Vagina (tissue), 2 donors: Measurements from ENCODE around the gene ZNF586.

Experiments used
- POLR2AphosphoS5 ChIP-seq, 2 donors: sonication (generic); formaldehyde crosslinking; IDR thresholded peaks; one replicate each; pipeline ENCODE4 v1.9.0; 2017; ENCODE audit warnings: antibody characterized with exemption in 2 of 2, mild to moderate bottlenecking in 2 of 2, low read depth in 1 of 2; ENCODE audit not compliant: insufficient read depth in 1 of 2
- TF ChIP-seq, protein P1 (sequence below), 3 experiments: fragments of 450-650 bp in 2 of 3; fragments of 200-600 bp in 1 of 3; sonication (generic) in 1 of 3; IDR thresholded peaks; one replicate each; pipeline ENCODE4 v1.5.1; 2017 to 2019; ENCODE audit warnings: antibody characterized with exemption in 3 of 3, mild to moderate bottlenecking in 2 of 3, moderate library complexity in 2 of 3

DNA sequence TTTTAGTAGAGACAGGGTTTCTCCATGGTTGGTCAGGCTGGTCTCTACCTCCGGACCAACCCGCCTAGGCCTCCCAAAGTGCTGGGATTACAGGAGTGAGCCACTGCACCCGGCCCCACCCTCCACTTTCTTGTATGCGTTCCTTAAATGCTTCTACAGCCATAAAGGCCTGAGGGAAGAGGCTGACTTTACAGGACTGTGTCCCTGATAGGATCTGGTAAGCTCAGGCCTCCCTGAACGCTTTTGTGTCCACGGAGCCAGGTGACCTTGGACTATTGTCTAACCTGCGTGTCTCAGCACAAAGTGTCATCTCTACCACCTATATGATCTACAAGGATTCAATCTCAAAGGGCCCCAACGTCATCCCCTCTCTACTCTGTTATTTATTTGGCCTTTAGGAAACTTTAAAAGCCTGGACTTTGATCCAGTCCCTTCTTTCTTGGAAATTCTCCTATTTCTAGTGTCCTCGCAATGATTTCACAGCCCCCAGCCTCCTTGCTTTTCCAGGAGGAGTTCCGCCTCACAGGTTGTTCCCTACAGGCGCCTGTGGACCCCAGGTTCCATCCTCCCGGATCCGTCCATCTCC is 44.5 kb downstream of the ZNF586 start:
- TF ChIP-seq, protein P1, sequence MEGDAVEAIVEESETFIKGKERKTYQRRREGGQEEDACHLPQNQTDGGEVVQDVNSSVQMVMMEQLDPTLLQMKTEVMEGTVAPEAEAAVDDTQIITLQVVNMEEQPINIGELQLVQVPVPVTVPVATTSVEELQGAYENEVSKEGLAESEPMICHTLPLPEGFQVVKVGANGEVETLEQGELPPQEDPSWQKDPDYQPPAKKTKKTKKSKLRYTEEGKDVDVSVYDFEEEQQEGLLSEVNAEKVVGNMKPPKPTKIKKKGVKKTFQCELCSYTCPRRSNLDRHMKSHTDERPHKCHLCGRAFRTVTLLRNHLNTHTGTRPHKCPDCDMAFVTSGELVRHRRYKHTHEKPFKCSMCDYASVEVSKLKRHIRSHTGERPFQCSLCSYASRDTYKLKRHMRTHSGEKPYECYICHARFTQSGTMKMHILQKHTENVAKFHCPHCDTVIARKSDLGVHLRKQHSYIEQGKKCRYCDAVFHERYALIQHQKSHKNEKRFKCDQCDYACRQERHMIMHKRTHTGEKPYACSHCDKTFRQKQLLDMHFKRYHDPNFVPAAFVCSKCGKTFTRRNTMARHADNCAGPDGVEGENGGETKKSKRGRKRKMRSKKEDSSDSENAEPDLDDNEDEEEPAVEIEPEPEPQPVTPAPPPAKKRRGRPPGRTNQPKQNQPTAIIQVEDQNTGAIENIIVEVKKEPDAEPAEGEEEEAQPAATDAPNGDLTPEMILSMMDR (IDR thresholded peaks at IDR 0.05): no peak
- TF ChIP-seq POLR2AphosphoS5 (IDR thresholded peaks at IDR 0.05; ENCODE audit: insufficient read depth in 1 of 2, low read depth in 1 of 2): no peak
